ENCODE measurements around the gene ZNF446. TPM values are rescaled to one million over a fixed set of nuclear protein-coding genes. Genes with fewer than 3 reads are reported as not detected.
A peak's percentile ranks its signal among the peaks of the same experiment; 100 is the strongest.

ZNF446 gene
- total and polyA plus RNA-seq, 4 donors, result 8.3 to 12.9 (median 11.0) TPM

GRCh38 chr19:58519087-58519354, 42.9 kb downstream of the ZNF446 start:
- Histone ChIP-seq H3K27ac (ENCODE audit: low read depth in 1 of 2, low read length in 1 of 2) (peak overlapping the region; percentile 91 to 94), H3K36me3 (ENCODE audit: control insufficient read depth in 4 of 4, insufficient read depth in 4 of 4, low read length in 4 of 4) (peaks cover 0 to 16% (median 8%) of the 10 kb centered on the region in 4 donors), H3K4me1 (ENCODE audit: control insufficient read depth in 5 of 5, insufficient read depth in 5 of 5, low read length in 5 of 5) (peaks cover 0 to 22% (median 10%) of the 10 kb centered on the region in 5 donors), H3K9ac (ENCODE audit: insufficient read depth in 1 of 2, low read length in 2 of 2) (peak overlapping the region; percentile 82 to 87), H3K9me3 (ENCODE audit: control insufficient read depth in 4 of 4, insufficient read depth in 3 of 4, low read length in 3 of 4) (no peaks in the 10 kb centered on the region), H3K27me3 (ENCODE audit: control insufficient read depth in 3 of 3, insufficient read depth in 3 of 3, low read length in 2 of 3) (no peaks in the 10 kb centered on the region), H3K4me3 (peak overlapping the region; percentile 65)
- ATAC-seq (ENCODE audit: insufficient read depth, low FRiP score) (peak; percentile 31), DNase-seq (peak; percentile 79 to 86 (median 85))
- TF ChIP-seq CTCF (IDR thresholded peaks at IDR 0.05; ENCODE audit: control extremely low read depth, extremely low read depth), result peak; percentile 18
- 0% methylated on average over 14 of the region's 14 CpGs for WGBS, 2 donors

GRCh38 chr19:58519355-58520256, 43.5 kb downstream of the ZNF446 start, which contains the start of gene ZBTB45:
TSS of gene ZBTB45 (minus strand) at chr19:58519810. CDS start at chr19:58517673, 2,137 bp downstream.
- no peaks in the 10 kb centered on the region for H3K27me3 ChIP-seq (ENCODE audit: control insufficient read depth in 3 of 3, insufficient read depth in 3 of 3, low read length in 2 of 3)
- H3K9ac ChIP-seq (ENCODE audit: insufficient read depth in 1 of 2, low read length in 2 of 2), result peak within 1 kb of the TSS; percentile 87 to 89
- DNase-seq (peak; percentile 95 to 98 (median 97)), ATAC-seq (ENCODE audit: insufficient read depth, low FRiP score) (peak; percentile 89)
- peak within 1 kb of the TSS; percentile 91 to 94 for H3K27ac ChIP-seq (ENCODE audit: low read depth in 1 of 2, low read length in 1 of 2)
- WGBS, 2 donors, result 0 to 1% methylated on average over 87 of the region's 87 CpGs
- peak within 1 kb of the TSS; percentile 65 for H3K4me3 ChIP-seq
- peaks cover 0 to 18% (median 6%) of the 10 kb centered on the region in 5 donors for H3K4me1 ChIP-seq (ENCODE audit: control insufficient read depth in 5 of 5, insufficient read depth in 5 of 5, low read length in 5 of 5)
- H3K9me3 ChIP-seq (ENCODE audit: control insufficient read depth in 4 of 4, insufficient read depth in 3 of 4, low read length in 3 of 4), result no peaks in the 10 kb centered on the region
- H3K36me3 ChIP-seq (ENCODE audit: control insufficient read depth in 4 of 4, insufficient read depth in 4 of 4, low read length in 4 of 4), result peaks cover 0 to 16% (median 8%) of the 10 kb centered on the region in 4 donors
- TF ChIP-seq CTCF (IDR thresholded peaks at IDR 0.05; ENCODE audit: control extremely low read depth, extremely low read depth), result peak; percentile 54

GRCh38 chr19:58520257-58520599, 44.1 kb downstream of the ZNF446 start:
- Histone ChIP-seq H3K27me3 (ENCODE audit: control insufficient read depth in 3 of 3, insufficient read depth in 3 of 3, low read length in 2 of 3) (no peaks in the 10 kb centered on the region), H3K9ac (ENCODE audit: insufficient read depth in 1 of 2, low read length in 2 of 2) (peak overlapping the region; percentile 67 to 89), H3K9me3 (ENCODE audit: control insufficient read depth in 4 of 4, insufficient read depth in 3 of 4, low read length in 3 of 4) (no peaks in the 10 kb centered on the region), H3K4me1 (ENCODE audit: control insufficient read depth in 5 of 5, insufficient read depth in 5 of 5, low read length in 5 of 5) (peaks cover 0 to 18% (median 4%) of the 10 kb centered on the region in 5 donors), H3K4me3 (peak overlapping the region; percentile 53), H3K36me3 (ENCODE audit: control insufficient read depth in 4 of 4, insufficient read depth in 4 of 4, low read length in 4 of 4) (peaks cover 0 to 16% (median 8%) of the 10 kb centered on the region in 4 donors), H3K27ac (ENCODE audit: low read depth in 1 of 2, low read length in 1 of 2) (peak overlapping the region; percentile 91 to 94)
- 11 to 12% methylated on average over 7 of the region's 7 CpGs for WGBS, 2 donors
- DNase-seq, result no peak
- no peak for TF ChIP-seq CTCF (IDR thresholded peaks at IDR 0.05; ENCODE audit: control extremely low read depth, extremely low read depth)
- no peak for ATAC-seq (ENCODE audit: insufficient read depth, low FRiP score)
